GM18517 (cell line): ENCODE measurements around the gene SH3RF3.
A peak's percentile ranks its signal among the peaks of the same experiment; 100 is the strongest.

Experiments used
- ATAC-seq: cut with Tn5 transposase; IDR thresholded peaks from one replicate; pipeline ENCODE4 v1.9.1; 2021; ENCODE audit warnings: mild to moderate bottlenecking, moderate library complexity; ENCODE audit not compliant: unreplicated experiment

SH3RF3 gene

GRCh38 chr2:109137616-109138015 lies 8.6 kb downstream of the SH3RF3 start:
- no peak for ATAC-seq

DNA sequence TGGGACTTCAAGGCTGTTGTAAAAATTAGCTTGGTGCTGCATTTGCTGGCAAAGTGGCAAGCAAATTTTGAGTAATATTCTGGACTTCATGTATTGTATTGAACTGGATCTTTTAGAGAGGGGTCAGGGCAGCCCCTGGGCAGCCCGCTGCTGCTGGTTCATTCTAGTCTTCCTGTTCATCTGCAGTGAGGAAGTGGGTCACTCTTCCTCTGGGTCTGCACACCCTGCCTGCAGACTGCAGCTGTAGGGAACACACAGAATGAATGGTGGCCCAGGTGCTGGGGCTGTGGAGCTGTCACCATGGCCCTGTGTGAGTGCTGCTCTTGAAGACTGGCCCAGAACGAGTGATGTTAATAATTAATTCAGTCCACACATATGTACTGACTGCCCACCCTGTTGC lies 9.4 kb downstream of the SH3RF3 start:
- ATAC-seq: no peak

DNA sequence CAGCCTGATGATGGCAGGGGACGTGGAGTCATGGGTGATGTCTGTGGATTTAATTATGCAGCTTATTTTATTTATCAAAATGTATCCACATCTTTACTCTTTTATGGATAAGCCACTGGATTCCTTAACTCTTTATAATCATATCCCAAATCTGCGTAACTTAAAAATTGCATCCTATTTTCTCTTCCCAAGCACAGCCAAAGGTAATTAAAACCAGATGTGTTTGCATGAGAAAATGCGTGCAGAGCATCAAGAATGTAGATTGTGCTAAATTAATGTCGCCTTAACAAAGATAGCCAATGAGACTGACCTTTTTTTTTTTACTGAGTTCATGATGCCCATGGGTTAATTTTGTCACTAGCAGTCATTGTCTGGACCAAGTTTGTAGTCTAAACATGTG lies 10.0 kb downstream of the SH3RF3 start:
- ATAC-seq: no peak

- ATAC-seq: no peak
Observed at GRCh38 chr2:109139865-109140396, 10.9 kb downstream of the SH3RF3 start.

- ATAC-seq: no peak
Observed at GRCh38 chr2:109141006-109141600, 12.1 kb downstream of the SH3RF3 start.

DNA sequence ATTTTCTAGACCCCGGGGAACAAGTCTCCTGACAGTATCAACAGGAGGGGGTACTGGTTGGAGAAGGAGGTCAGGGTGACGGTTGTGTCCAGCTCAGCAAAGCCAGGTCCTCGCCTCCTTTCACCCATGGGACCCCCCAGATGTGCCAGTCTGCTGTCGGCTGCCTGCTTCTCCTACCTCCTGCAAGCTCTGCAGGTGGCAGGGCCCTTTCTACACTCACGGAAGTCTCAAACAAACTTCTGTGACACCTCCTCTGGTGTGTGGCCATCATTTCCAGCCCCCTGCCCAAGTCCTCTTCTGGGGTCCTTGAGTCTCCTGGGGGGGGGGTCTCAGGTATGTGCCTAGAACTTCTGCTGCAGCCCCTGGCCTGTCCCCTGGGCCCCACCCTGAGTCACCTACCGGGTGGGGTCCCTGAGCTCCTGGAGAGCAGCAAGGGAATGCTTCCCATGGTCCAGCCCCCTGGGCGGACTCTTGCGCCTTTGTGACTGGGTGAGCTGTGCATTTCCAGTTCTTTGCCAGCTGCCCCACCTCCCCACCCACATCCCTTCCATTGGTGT lies 12.8 kb downstream of the SH3RF3 start:
- ATAC-seq: no peak

DNA sequence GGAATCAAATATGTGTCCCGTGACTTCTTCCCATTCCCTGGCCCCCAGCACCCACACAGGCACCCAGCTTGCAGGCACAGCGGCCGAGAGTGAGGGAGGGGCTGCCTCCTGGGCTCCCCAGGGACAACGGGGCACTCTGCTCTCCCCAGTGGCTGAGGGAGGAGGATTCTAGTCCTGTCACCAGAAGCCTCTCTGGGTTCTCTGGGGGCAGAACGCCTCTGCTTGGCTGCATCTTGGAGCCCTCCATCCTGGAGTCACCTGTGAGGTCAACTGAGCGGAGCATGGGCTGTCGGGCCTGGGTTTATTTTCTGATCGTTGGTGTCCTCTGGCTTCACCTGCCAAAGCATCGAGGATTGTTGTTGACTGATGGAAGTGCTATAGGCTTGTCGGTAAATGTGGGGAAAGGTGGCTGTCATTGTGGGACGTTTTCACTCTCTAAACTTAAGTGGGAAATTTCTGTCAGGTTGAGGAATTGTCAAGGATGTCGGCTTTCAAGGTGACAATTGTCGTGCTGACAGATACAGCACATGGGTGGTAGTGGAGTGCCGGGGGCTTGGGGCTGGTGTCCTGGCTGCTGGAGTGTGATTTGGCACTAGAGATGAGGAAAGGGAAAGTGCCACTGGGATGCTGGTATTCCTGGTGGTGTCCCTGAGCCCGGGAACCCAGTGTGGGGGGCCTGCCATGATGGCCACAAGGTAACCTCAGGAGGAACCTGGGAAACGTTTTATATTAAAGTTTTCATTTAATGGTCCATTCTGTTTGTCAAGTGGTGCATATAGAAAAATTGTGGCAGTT lies 13.6 kb downstream of the SH3RF3 start:
- ATAC-seq: no peak

DNA sequence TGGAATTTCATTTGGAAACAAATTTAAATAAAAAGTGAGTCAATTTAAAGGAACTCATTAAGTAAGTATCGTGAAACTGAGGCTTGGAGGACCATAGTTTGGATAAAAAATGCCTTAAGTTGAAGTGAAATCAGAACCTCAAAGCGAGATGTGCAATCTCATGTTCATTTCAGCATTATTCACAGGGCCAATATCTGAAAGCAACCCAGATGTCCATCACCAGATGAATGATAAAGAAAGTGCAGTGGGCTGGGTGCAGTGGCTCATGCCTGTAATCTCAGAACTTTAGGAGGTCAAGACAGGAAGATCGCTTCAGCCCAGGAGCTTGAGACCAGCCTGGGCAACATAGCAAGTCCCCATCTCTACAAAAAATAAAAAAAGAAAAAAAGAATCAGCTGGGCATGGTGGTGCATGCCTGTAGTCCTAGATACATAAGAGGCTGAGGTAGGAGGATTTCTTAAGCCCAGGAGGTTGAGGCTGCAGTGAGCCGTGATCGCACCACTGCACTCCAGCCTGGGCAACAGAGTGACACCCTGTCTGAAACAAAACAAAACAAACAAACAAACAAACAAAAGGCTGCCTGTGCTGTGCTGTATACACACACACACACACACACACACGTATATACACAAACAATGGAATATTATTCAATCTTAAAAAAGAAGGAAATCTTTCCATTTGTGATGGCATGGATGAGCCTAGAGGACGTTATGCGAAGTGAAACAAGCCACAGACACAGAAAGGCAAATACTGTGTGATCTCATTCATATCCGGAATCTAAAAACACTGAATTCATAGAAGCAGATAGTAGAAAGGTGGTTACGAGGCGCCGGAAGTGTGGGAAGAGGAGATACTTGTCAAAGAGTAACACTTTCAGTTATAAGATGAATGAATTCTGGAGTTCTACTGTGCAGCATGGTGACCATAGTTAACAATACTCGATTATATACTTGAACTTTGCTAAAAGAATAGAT lies 14.5 kb downstream of the SH3RF3 start:
- ATAC-seq: peak; percentile 81

DNA sequence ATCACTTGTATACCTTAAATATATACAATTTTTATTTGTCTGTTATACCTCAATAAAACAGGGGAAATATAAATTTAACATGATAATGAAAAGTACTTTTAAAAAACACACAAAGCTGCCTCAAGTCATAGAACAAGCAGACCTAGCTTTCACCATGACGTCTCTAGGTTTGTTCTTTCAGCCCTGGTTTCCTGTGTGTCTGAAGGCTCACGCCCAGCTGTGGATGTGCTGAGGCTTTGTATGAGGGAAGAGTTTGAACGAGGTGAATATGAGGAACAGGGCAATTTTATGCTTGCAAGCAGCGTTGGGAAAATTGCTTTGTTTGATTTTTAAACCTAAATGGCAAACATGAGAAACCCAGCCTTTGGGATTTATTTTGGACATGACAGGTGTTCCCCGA lies 15.3 kb downstream of the SH3RF3 start:
- ATAC-seq: peak; percentile 40

DNA sequence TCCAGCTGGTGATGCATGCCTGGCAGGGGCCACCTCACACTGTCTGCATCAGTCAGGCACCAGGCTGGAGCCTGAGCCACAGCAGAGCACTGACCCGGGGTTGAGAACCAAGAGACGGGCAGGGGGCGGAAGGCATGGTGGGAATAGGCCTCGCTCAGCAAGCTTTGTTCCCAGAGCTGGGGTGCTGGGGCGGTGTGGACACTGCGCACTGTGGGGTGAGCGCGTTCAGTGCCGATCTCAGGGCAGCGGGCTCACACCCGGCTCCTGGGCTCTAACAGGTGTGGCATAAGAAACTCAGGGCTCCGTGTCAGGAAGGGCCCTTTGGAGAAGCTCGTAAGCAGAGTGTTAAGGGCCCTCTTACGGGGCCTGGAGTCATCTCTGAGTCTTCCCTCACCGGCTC lies 15.7 kb downstream of the SH3RF3 start:
- no peak for ATAC-seq

DNA sequence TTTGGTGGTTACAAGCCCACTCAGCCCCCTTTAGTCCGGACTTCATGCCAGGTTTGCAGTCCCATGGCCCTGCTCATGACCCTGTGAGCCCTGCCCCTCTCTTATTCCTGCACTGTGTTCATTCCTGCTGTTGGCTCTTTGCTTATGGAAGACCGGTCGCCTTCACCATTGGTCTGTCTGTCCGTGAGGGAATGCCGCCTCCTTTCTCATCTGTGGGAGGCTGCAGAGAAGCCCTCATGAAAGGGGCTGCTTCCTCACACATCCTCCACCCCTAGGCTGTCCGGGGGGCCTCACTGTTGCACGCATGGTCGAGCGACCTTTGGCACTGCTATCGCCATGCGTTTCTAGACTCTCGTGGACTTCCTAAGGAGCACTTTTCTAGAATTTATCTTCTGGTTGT lies 16.3 kb downstream of the SH3RF3 start:
- no peak for ATAC-seq

DNA sequence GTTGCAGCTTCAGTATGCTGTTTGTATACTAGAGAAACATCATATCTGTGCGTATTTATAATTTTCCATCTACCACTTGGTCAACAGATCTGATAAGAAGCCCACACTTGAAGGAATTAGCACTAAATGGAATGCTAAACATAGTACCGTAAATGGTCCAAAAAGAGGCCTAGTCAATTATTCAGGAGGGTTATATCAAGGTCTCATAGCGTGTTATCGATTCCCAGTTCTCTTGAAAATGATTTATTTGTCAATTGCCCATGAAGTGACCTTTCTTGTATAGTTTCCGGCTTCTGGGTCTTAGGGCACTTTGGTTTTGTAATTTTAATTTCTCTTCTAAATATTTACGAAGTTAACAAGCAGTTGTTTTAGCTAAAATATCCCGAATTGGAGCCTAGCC lies 18.4 kb downstream of the SH3RF3 start:
- no peak for ATAC-seq

- no peak for ATAC-seq
Observed at GRCh38 chr2:109148117-109148746, 19.2 kb downstream of the SH3RF3 start.

DNA sequence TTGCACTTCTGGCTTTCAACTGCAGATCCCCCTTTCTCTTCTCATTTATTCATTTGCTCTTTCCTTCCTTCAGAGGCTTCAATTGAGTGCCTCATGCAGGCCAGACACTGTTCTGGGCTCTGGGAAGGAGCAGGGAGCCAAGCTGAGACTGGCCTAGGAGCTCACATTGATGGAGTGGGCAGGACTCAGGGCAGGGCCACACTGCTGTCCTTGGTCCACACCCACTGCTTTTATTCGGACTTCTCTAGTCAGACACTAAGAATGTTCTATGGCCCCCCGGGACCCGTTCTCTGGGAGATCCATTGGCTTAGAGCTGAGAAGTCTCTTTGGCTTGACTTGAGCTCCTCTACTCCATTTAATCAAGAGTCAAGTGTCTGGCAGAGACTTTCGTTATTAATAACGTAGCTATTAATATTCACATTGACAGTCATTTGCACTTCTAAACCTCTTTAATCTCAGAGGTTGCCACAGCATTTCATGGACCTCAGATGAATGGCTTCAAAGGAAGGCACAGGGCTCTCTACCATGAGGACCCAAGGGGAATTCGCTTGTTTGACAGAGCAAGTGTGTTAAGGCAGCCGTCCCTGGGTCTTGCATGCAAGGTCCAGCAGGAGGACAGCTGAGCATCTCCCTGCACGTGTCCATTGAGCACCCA lies 20.1 kb downstream of the SH3RF3 start:
- ATAC-seq: no peak

GRCh38 chr2:109150559-109150958 lies 21.6 kb downstream of the SH3RF3 start:
- ATAC-seq: no peak

GRCh38 chr2:109151519-109151918 lies 22.5 kb downstream of the SH3RF3 start:
- ATAC-seq: no peak

DNA sequence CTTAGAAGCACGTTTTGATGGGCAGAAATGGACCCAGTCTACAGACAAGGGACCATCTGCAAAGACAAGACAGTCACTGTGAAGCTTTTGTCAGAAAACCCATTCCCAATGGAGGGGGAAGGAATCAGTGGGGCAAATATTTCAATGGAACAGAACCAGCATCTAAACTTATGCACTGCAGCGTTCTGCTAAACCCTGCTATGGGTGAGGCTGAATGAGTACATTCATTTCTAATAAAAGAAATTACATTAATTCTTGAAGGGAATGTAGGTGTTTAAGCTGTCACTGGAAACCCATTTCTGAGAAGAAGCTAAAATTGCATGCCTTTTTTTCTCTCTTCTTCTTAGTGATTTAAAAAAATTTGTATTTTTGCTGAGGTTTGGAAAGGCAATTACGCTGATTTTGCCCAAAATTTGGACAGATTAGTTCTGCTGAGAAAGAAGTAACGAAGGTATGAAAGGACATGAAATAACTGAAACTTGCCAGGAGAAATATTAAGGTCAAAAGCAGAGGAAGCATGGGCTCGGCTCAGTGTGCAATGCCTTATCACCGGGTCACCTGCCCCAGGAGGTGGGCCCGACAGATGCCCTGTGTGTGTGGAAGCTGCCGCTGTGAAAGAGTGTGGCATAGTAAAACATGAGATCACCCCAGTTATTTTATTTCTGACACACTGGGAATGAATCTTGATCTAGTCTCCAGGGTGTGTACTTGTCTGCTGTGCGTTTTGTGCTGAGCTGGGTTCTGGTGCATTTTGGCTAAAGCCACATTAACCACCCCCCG lies 24.2 kb downstream of the SH3RF3 start:
- no peak for ATAC-seq

DNA sequence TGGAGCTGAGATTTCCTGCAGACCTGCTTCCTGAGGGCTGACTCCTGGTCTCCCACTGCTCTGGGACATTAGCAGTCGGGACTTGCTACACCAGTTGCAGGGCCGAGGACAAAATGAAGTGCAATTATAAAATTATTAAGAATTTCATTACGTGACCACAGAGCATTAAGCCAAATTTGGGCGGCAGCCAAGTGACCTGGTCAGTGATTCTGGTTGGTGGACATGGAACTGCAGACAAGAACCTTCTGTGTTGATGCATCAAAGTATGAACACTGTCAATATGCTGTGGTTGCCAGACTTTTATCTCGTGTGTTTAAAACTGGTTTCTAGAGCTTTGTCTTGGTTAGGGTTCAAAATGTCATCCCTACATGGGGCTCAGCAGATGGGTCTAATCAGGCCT lies 24.8 kb downstream of the SH3RF3 start:
- ATAC-seq: no peak

GRCh38 chr2:109154226-109154625 lies 25.2 kb downstream of the SH3RF3 start:
- ATAC-seq: no peak
